H1 (cell line): ENCODE results near the gene RBSN. TPM values are rescaled to one million over a fixed set of nuclear protein-coding genes. Genes with fewer than 3 reads are reported as not detected.
"Not testable (repeated sequence)": the region's sequence is repeated elsewhere in the genome, so short reads cannot be mapped to it uniquely, and the experiment has no call there.

Experiments used
- CTCF ChIA-PET: fragments of 300-600 bp; sonication (Branson Sonifier 250); formaldehyde crosslinking; loops from one replicate; lab custom pipeline; 2021; ENCODE audit not compliant: partially characterized antibody; lab: Charles Lee
- POLR2A ChIA-PET: fragments of 300-600 bp; sonication (Branson Sonifier 250); formaldehyde crosslinking; loops from one replicate; lab custom pipeline; 2021; ENCODE audit warnings: inconsistent platforms; ENCODE audit not compliant: partially characterized antibody; lab: Charles Lee
- DNase-seq, 2 experiments: peaks; one replicate each; pipeline versions ENCODE4 v3.0.0 to v3.0.0-alpha.2; 2010 to 2022; ENCODE audit warnings: low spot score in 2 of 2, low read depth in 1 of 2, mixed read lengths in 1 of 2
- FAIRE-seq: peaks from 2 replicates; lab custom pipeline; 2011; peaks lifted over from hg19 to GRCh38; lab: Jason Lieb, UNC
- H2AFZ ChIP-seq: 2 replicates; pipeline ENCODE4 v1.8.1; 2012; ENCODE audit warnings: low read length, inconsistent platforms
- H2AK5ac ChIP-seq: 2 replicates; pipeline ENCODE4 v1.6.1; 2013; ENCODE audit warnings: low read depth, low read length
- H2BK120ac ChIP-seq: replicated peaks from 2 replicates; pipeline ENCODE3; 2013; ENCODE audit warnings: low read depth, low read length, inconsistent platforms
- H2BK12ac ChIP-seq: 2 replicates; pipeline ENCODE4 v1.6.1; 2013; ENCODE audit warnings: low read depth, low read length
- H2BK15ac ChIP-seq: 2 replicates; pipeline ENCODE4 v1.6.1; 2013; ENCODE audit warnings: low read length
- H2BK20ac ChIP-seq: 2 replicates; pipeline ENCODE4 v1.6.1; 2013; ENCODE audit warnings: low read length
- H2BK5ac ChIP-seq: 2 replicates; pipeline ENCODE4 v1.6.1; 2013; ENCODE audit warnings: low read depth, low read length
- H3K14ac ChIP-seq: 2 replicates; pipeline ENCODE4 v1.6.1; 2013; ENCODE audit warnings: inconsistent platforms; ENCODE audit not compliant: insufficient read length
- H3K18ac ChIP-seq: 2 replicates; pipeline ENCODE4 v1.6.1; 2013; ENCODE audit warnings: low read length; ENCODE audit errors: extremely low read depth
- H3K23ac ChIP-seq: 2 replicates; pipeline ENCODE4 v1.6.1; 2013; ENCODE audit warnings: inconsistent platforms; ENCODE audit not compliant: insufficient read length
- H3K23me2 ChIP-seq: 2 replicates; pipeline ENCODE4 v1.6.1; 2013; ENCODE audit warnings: low read depth, low read length
- H3K27ac ChIP-seq: 2 replicates; pipeline ENCODE4 v1.6.1; 2011; ENCODE audit warnings: low read depth, low read length, inconsistent platforms
- H3K27me3 ChIP-seq, 4 experiments: replicated peaks in 1 of 4; 1 replicate in 1 of 4; 2 replicates in 3 of 4; pipeline versions ENCODE4 v1.6.1 to v1.8.1; 2011 to 2013; ENCODE audit warnings: low read length in 3 of 4, mild to moderate bottlenecking in 3 of 4, inconsistent platforms in 2 of 4, mixed read lengths in 2 of 4, moderate library complexity in 1 of 4; ENCODE audit not compliant: control insufficient read depth in 3 of 4, insufficient read depth in 3 of 4; ENCODE audit errors: extremely low read depth in 1 of 4
- H3K36me3 ChIP-seq, 4 experiments: 2 replicates each; pipeline versions ENCODE4 v1.6.1 to v1.8.1; 2011 to 2013; ENCODE audit warnings: mild to moderate bottlenecking in 4 of 4, low read length in 3 of 4, moderate library complexity in 2 of 4, control low read depth in 1 of 4, inconsistent platforms in 1 of 4; ENCODE audit not compliant: insufficient read depth in 4 of 4, control insufficient read depth in 2 of 4
- H3K4ac ChIP-seq: replicated peaks from 2 replicates; pipeline ENCODE3; 2013; ENCODE audit warnings: low read length, low read depth, mixed read lengths, inconsistent platforms; ENCODE audit not compliant: insufficient read length
- H3K4me1 ChIP-seq, 4 experiments: replicated peaks in 1 of 4; 1 replicate in 1 of 4; 2 replicates in 3 of 4; pipeline versions ENCODE4 v1.6.1 to v1.8.1; 2011 to 2013; ENCODE audit warnings: low read length in 3 of 4, inconsistent platforms in 2 of 4, mixed read lengths in 1 of 4; ENCODE audit not compliant: insufficient read depth in 4 of 4, control insufficient read depth in 3 of 4
- H3K4me2 ChIP-seq, 2 experiments: 2 replicates each; pipeline versions ENCODE4 v1.6.1 to v1.8.1; 2011 to 2013; ENCODE audit warnings: low read depth in 2 of 2, low read length in 2 of 2, control low read depth in 1 of 2, inconsistent platforms in 1 of 2, mild to moderate bottlenecking in 1 of 2; ENCODE audit not compliant: insufficient read depth in 1 of 2
- H3K4me3 ChIP-seq, 4 experiments: fragments of 200-600, 300-600 bp in 1 of 4; sonication (generic), shearing (Covaris generic), sonication (Bioruptor Twin) in 1 of 4; 2 replicates each; pipeline versions ENCODE4 v1.5.1 to v1.8.1; 2011 to 2016; ENCODE audit warnings: low read length in 4 of 4, low read depth in 3 of 4, control low read depth in 2 of 4, inconsistent platforms in 2 of 4, mild to moderate bottlenecking in 2 of 4, mixed read lengths in 1 of 4, moderate library complexity in 1 of 4; ENCODE audit not compliant: insufficient read depth in 2 of 4; ENCODE audit errors: extremely low read depth in 1 of 4
- H3K56ac ChIP-seq: replicated peaks from 2 replicates; pipeline ENCODE3; 2013; ENCODE audit warnings: low read depth, mild to moderate bottlenecking, mixed read lengths, low read length, inconsistent platforms; ENCODE audit not compliant: insufficient read length
- H3K79me1 ChIP-seq: 2 replicates; pipeline ENCODE4 v1.6.1; 2013; ENCODE audit warnings: low read depth, low read length, control low read depth
- H3K79me2 ChIP-seq, 2 experiments: 2 replicates each; pipeline versions ENCODE4 v1.6.1 to v1.8.1; 2012 to 2013; ENCODE audit warnings: low read length in 2 of 2, mild to moderate bottlenecking in 2 of 2, inconsistent platforms in 1 of 2; ENCODE audit not compliant: insufficient read depth in 2 of 2, control insufficient read depth in 1 of 2
- H3K9ac ChIP-seq, 4 experiments: replicated peaks in 1 of 4; 1 replicate in 1 of 4; 2 replicates in 3 of 4; pipeline versions ENCODE4 v1.6.1 to v1.8.1; 2011 to 2013; ENCODE audit warnings: low read depth in 3 of 4, low read length in 3 of 4, control low read depth in 2 of 4, mild to moderate bottlenecking in 2 of 4, moderate library complexity in 2 of 4, inconsistent platforms in 1 of 4; ENCODE audit errors: extremely low read depth in 1 of 4
- H3K9me3 ChIP-seq, 2 experiments: 2 replicates each; pipeline versions ENCODE4 v1.6.1 to v1.8.1; 2012 to 2013; ENCODE audit warnings: mild to moderate bottlenecking in 2 of 2, moderate library complexity in 2 of 2, control low read depth in 1 of 2, inconsistent platforms in 1 of 2, low read depth in 1 of 2, low read length in 1 of 2, mixed read lengths in 1 of 2; ENCODE audit not compliant: insufficient read depth in 2 of 2
- H4K20me1 ChIP-seq, 2 experiments: replicated peaks in 1 of 2; 2 replicates each; pipeline versions ENCODE3 to v1.8.1; 2011 to 2013; ENCODE audit warnings: inconsistent platforms in 2 of 2, low read length in 2 of 2, mild to moderate bottlenecking in 1 of 2; ENCODE audit not compliant: insufficient read depth in 2 of 2, control insufficient read depth in 1 of 2
- H4K5ac ChIP-seq: 2 replicates; pipeline ENCODE4 v1.6.1; 2013; ENCODE audit warnings: low read length, low read depth, mixed read lengths, inconsistent platforms; ENCODE audit not compliant: insufficient read length
- H4K8ac ChIP-seq: 2 replicates; pipeline ENCODE4 v1.8.0; 2013; ENCODE audit warnings: mild to moderate bottlenecking, moderate library complexity, low read length, inconsistent platforms; ENCODE audit not compliant: insufficient read depth; ENCODE audit errors: extremely low read depth
- H4K91ac ChIP-seq: replicated peaks from 2 replicates; pipeline ENCODE3; 2013; ENCODE audit warnings: low read length, mixed read lengths, inconsistent platforms; ENCODE audit not compliant: insufficient read length
- WGBS, 2 experiments: shearing (Covaris generic) in 1 of 2; methylation state at CpG; one replicate each; pipeline versions ENCODE4 v1.1.6 to v1.1.7; 2013 to 2015; ENCODE audit warnings: low lambda C conversion rate in 2 of 2, mixed read lengths in 2 of 2, inconsistent platforms in 1 of 2, low coverage in 1 of 2, missing lambda C conversion rate in 1 of 2; ENCODE audit not compliant: insufficient replicate concordance in 2 of 2, insufficient coverage in 1 of 2, insufficient read length in 1 of 2; ENCODE audit errors: extremely low coverage in 1 of 2, missing lambda C conversion rate in 1 of 2; 5-methylcytosine and 5-hydroxymethylcytosine counted together
- polyA plus RNA-seq, 7 experiments: library from polyadenylated mRNA; depleted of rRNA in 3 of 7; stranded (reverse) in 5 of 7; unstranded in 2 of 7; fragments of >200 nt in 5 of 7; fragments of 200-250 nt in 2 of 7; gene quantifications; 1 replicate in 5 of 7; 2 replicates in 1 of 7; 4 replicates in 1 of 7; pipeline versions ENCODE4 v1.2.1 to v1.2.3, GENCODE V29; 2011 to 2013; ENCODE audit warnings: missing spikeins in 2 of 7, mixed read lengths in 2 of 7
- total RNA-seq: library from RNA; stranded (reverse); fragmentation: NEBNext Ultra II Directional; extraction: Animal tissue kit (Norgen Biotek cat#: 25700); gene quantifications from 2 replicates; pipeline ENCODE4 v1.2.1, GENCODE V29; 2021

Gene RBSN
- total and polyA plus RNA-seq, 2 of the 8 experiments (the other 6 are each of a cell fraction or from before 2014, with no cell fraction given), result 5.9 to 20.0 TPM

- H4K20me1 ChIP-seq, H3K9ac ChIP-seq, H4K8ac ChIP-seq, POLR2A ChIA-PET, H4K5ac ChIP-seq, H3K18ac ChIP-seq, H2BK5ac ChIP-seq, H2BK15ac ChIP-seq, H3K27me3 ChIP-seq, H2BK120ac ChIP-seq, DNase-seq, H3K4ac ChIP-seq, H3K23ac ChIP-seq, H2AK5ac ChIP-seq, H3K4me3 ChIP-seq, H3K14ac ChIP-seq, H3K23me2 ChIP-seq, H2BK20ac ChIP-seq, H3K36me3 ChIP-seq, H3K79me2 ChIP-seq, H3K56ac ChIP-seq, H2AFZ ChIP-seq, H3K9me3 ChIP-seq, H2BK12ac ChIP-seq, H3K79me1 ChIP-seq, FAIRE-seq, H3K4me1 ChIP-seq, H3K27ac ChIP-seq, H4K91ac ChIP-seq, H3K4me2 ChIP-seq: not testable (repeated sequence)
- WGBS, 2 experiments, result no CpG with 5 or more reads among the region's 4 CpGs
- CTCF ChIA-PET, result interaction anchor here (1.0 to 2.3 kb wide), 6 partner anchors 9 to 142 kb away, joined by 3 to 10 read pairs (median 4); partner anchors contain the start of gene CAPN7
Measured at GRCh38 chr3:15128403-15128802, 29.5 kb upstream of the RBSN start.

- DNase-seq, H3K9me3 ChIP-seq, H3K23me2 ChIP-seq, H3K4ac ChIP-seq, H3K4me3 ChIP-seq, H3K56ac ChIP-seq, POLR2A ChIA-PET, H3K27me3 ChIP-seq, H3K79me1 ChIP-seq, H4K8ac ChIP-seq, H2BK120ac ChIP-seq, H2AK5ac ChIP-seq, H2BK5ac ChIP-seq, H4K20me1 ChIP-seq, H3K18ac ChIP-seq, H3K79me2 ChIP-seq, H3K36me3 ChIP-seq, H3K23ac ChIP-seq, H3K27ac ChIP-seq, H2BK12ac ChIP-seq, H2AFZ ChIP-seq, FAIRE-seq, H3K4me1 ChIP-seq, H4K5ac ChIP-seq, H3K4me2 ChIP-seq, H3K14ac ChIP-seq, H3K9ac ChIP-seq, H4K91ac ChIP-seq, H2BK20ac ChIP-seq, H2BK15ac ChIP-seq: not testable (repeated sequence)
- 89% methylated on average over 2 of the region's 2 CpGs; no CpG with 5 or more reads in 1 of the 2 experiments for WGBS, 2 experiments
- CTCF ChIA-PET, result interaction anchor here (0.8 to 1.2 kb wide), 4 partner anchors 19 to 385 kb away, joined by 3 to 4 read pairs (median 4); no protein-coding TSS in a partner anchor
Measured at GRCh38 chr3:15126975-15127374, 28.0 kb upstream of the RBSN start.
